Thyroid gland (tissue), 4 donors: ENCODE data around the gene GRB10. TPM values are rescaled to one million over a fixed set of nuclear protein-coding genes. Genes with fewer than 3 reads are reported as not detected.

ENCODE experiments used
- DNase-seq, 2 donors: peaks; one replicate each; pipeline ENCODE4 v3.0.0-alpha.2; 2019
- H3K27ac ChIP-seq, 3 donors: fragments of 200-600 bp; sonication (generic); 1 replicate in 2 of 3; 2 replicates in 1 of 3; pipeline ENCODE4 v1.5.1; 2016 to 2019; ENCODE audit warnings: mild to moderate bottlenecking in 1 of 3, moderate library complexity in 1 of 3
- H3K27me3 ChIP-seq: fragments of 200-600 bp; sonication (generic); one replicate; pipeline ENCODE4 v1.5.1; 2019
- H3K36me3 ChIP-seq, 2 donors: fragments of 200-600 bp; sonication (generic); one replicate each; pipeline ENCODE4 v1.5.1; 2016 to 2019
- H3K4me1 ChIP-seq, 2 donors: fragments of 200-600 bp; sonication (generic); one replicate each; pipeline ENCODE4 v1.5.1; 2017 to 2019
- H3K4me3 ChIP-seq, 3 donors: fragments of 200-600 bp; sonication (generic); replicated peaks in 1 of 3; 1 replicate in 2 of 3; 2 replicates in 1 of 3; pipeline ENCODE4 v1.5.1; 2016; ENCODE audit warnings: mild to moderate bottlenecking in 1 of 3
- H3K9me3 ChIP-seq: fragments of 200-600 bp; sonication (generic); one replicate; pipeline ENCODE4 v1.5.1; 2017
- CTCF ChIP-seq, 6 experiments: fragments of 200-600 bp in 3 of 6; fragments of 450-650 bp in 3 of 6; sonication (generic) in 3 of 6; IDR thresholded peaks; one replicate each; pipeline ENCODE4 v1.5.1; 2016 to 2019; ENCODE audit warnings: antibody characterized with exemption in 6 of 6, mild to moderate bottlenecking in 2 of 6, inconsistent platforms in 1 of 6, moderate library complexity in 1 of 6
- POLR2A ChIP-seq, 2 donors: fragments of 450-650 bp; IDR thresholded peaks; one replicate each; pipeline ENCODE4 v1.6.1; 2017; ENCODE audit warnings: antibody characterized with exemption in 2 of 2, mild to moderate bottlenecking in 2 of 2, moderate library complexity in 1 of 2
- WGBS, 2 donors: methylation state at CpG; one replicate each; pipeline ENCODE4 v1.1.5; 2017; 5-methylcytosine and 5-hydroxymethylcytosine counted together
- intact Hi-C: fragments of 100-400 bp; cut with DNase I; formaldehyde crosslinking; loops from one replicate; pipeline ENCODE4 v1.15.1; 2023
- total RNA-seq, 4 donors: library from RNA; depleted of rRNA; stranded (reverse); fragments of >200 nt; gene quantifications; one replicate each; pipeline ENCODE4 v1.2.3, GENCODE V29; 2016

The GRB10 gene
- total RNA-seq, 4 donors from 2014 or later: 21.3 to 99.2 (median 39.6) TPM

DNA sequence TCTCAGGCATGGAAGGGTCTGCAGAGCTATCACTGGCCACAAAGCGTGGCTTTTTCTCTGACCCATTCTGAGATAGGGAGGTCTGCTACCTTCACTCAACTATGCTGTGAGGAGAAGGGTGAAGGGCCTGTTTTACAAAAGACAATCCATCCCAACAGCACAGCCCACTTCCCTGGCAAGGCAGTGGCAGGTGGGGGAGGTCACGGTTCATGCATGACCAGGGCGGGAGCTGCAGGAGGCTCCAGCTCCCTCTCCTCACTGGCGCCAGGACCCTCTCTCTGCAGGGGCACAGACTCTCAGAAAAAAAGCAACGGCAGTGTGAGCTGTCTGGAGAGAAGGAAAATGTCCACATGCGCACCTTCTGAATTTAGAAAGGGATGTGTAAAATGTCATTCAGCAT, 28.5 kb downstream of the GRB10 start:
- no peak for DNase-seq
- WGBS, 2 donors: 67 to 75% methylated on average over 6 of the region's 6 CpGs
- Histone ChIP-seq H3K27me3 (no peaks in the 10 kb centered on the region), H3K27ac (no peak overlapping the region), H3K36me3 (no peaks in the 10 kb centered on the region), H3K4me3 (no peak overlapping the region), H3K4me1 (no peaks in the 10 kb centered on the region), H3K9me3 (no peaks in the 10 kb centered on the region)
- TF ChIP-seq POLR2A (IDR thresholded peaks at IDR 0.05) (no peak), CTCF (IDR thresholded peaks at IDR 0.05) (no peak)
- intact Hi-C loops: no loop called here

- H3K9me3 ChIP-seq: no peaks in the 10 kb centered on the region
- no peaks in the 10 kb centered on the region for H3K36me3 ChIP-seq
- no peaks in the 10 kb centered on the region for H3K27me3 ChIP-seq
- no peak overlapping the region for H3K4me3 ChIP-seq
- 95 to 96% methylated on average over 2 to 4 of the region's 4 CpGs for WGBS, 2 donors
- no peak for DNase-seq
- TF ChIP-seq POLR2A (IDR thresholded peaks at IDR 0.05) (no peak), CTCF (IDR thresholded peaks at IDR 0.05) (no peak)
- H3K27ac ChIP-seq: no peak overlapping the region
- intact Hi-C loops: no loop called here
- H3K4me1 ChIP-seq: no peaks in the 10 kb centered on the region
These were observed 30.3 kb downstream of the GRB10 start for GRCh38 chr7:50752422-50752821.

DNA sequence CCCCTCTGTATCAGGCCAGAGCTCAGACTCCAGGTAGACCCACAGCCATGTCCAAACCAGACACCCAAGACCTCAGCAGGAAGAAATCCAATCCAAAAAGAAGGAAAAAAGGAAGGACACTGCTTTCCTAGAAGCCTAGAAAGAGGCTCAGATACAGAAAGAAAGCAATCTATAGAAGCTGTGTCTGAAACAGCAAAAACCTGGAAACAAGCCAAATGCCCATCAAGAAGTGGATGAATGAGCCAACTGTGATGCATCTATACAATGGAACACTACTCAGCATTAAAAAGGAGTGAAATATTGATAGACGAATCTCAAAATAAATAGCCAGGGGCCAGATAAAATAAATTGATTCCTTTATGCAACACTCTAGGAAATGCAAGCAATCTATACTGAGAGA, 31.6 kb downstream of the GRB10 start:
- H3K9me3 ChIP-seq: no peaks in the 10 kb centered on the region
- H3K27ac ChIP-seq: no peak overlapping the region
- no peak for DNase-seq
- 91 to 96% methylated on average over 1 of the region's 1 CpG for WGBS, 2 donors
- no peaks in the 10 kb centered on the region for H3K27me3 ChIP-seq
- intact Hi-C loops: no loop called here
- H3K36me3 ChIP-seq: no peaks in the 10 kb centered on the region
- TF ChIP-seq POLR2A (IDR thresholded peaks at IDR 0.05) (no peak), CTCF (IDR thresholded peaks at IDR 0.05) (no peak)
- peaks cover 0 to 2% of the 10 kb centered on the region in 2 donors for H3K4me1 ChIP-seq
- H3K4me3 ChIP-seq: no peak overlapping the region

- DNase-seq: no peak
- H3K27ac ChIP-seq: no peak overlapping the region
- H3K36me3 ChIP-seq: no peaks in the 10 kb centered on the region
- TF ChIP-seq POLR2A (IDR thresholded peaks at IDR 0.05): no peak
- no peak for TF ChIP-seq CTCF (IDR thresholded peaks at IDR 0.05)
- no peak overlapping the region for H3K4me3 ChIP-seq
- H3K4me1 ChIP-seq: peaks cover 0 to 2% of the 10 kb centered on the region in 2 donors
- no peaks in the 10 kb centered on the region for H3K27me3 ChIP-seq
- H3K9me3 ChIP-seq: no peaks in the 10 kb centered on the region
- intact Hi-C loops: no loop called here
- 79 to 86% methylated on average over 3 of the region's 3 CpGs for WGBS, 2 donors
These were observed 32.8 kb downstream of the GRB10 start for GRCh38 chr7:50749896-50750295.

GRCh38 chr7:50748472-50748871, 34.2 kb downstream of the GRB10 start:
- H3K4me1 ChIP-seq: peaks cover 0 to 2% of the 10 kb centered on the region in 2 donors
- no peak for DNase-seq
- H3K27me3 ChIP-seq: no peaks in the 10 kb centered on the region
- H3K36me3 ChIP-seq: no peaks in the 10 kb centered on the region
- whole genome bisulfite sequencing, 2 donors: 86 to 93% methylated on average over 8 of the region's 8 CpGs
- H3K9me3 ChIP-seq: no peaks in the 10 kb centered on the region
- H3K27ac ChIP-seq: no peak overlapping the region
- no peak overlapping the region for H3K4me3 ChIP-seq
- intact Hi-C loops: no loop called here
- no peak for TF ChIP-seq POLR2A (IDR thresholded peaks at IDR 0.05)
- no peak for TF ChIP-seq CTCF (IDR thresholded peaks at IDR 0.05)
